ENCODE measurements around the gene EML4.

EML4 gene

GRCh38 chr2:42351864-42352263, 182.7 kb downstream of the EML4 start:
- DNase-seq (ENCODE audit: low spot score), result no peak
- no peak for TF ChIP-seq CTCF (IDR thresholded peaks at IDR 0.05; ENCODE audit: extremely low read depth, missing control alignments)

GRCh38 chr2:42353792-42354429, 184.8 kb downstream of the EML4 start:
- no peak for TF ChIP-seq CTCF (IDR thresholded peaks at IDR 0.05; ENCODE audit: extremely low read depth, missing control alignments)
- DNase-seq (ENCODE audit: low spot score), result no peak

GRCh38 chr2:42359304-42359964, 190.3 kb downstream of the EML4 start:
- TF ChIP-seq CTCF (IDR thresholded peaks at IDR 0.05; ENCODE audit: extremely low read depth, missing control alignments), result no peak
- peak; percentile 21 for DNase-seq (ENCODE audit: low spot score)

GRCh38 chr2:42359965-42360483, 190.9 kb downstream of the EML4 start:
- DNase-seq (ENCODE audit: low spot score), result no peak
- no peak for TF ChIP-seq CTCF (IDR thresholded peaks at IDR 0.05; ENCODE audit: extremely low read depth, missing control alignments)

- no peak for TF ChIP-seq CTCF (IDR thresholded peaks at IDR 0.05; ENCODE audit: extremely low read depth, missing control alignments)
These were observed 191.3 kb downstream of the EML4 start for GRCh38 chr2:42360493-42360889.

GRCh38 chr2:42360890-42361727, 192.0 kb downstream of the EML4 start, which contains the start of gene COX7A2L:
TSS of gene COX7A2L (minus strand) at chr2:42361217. CDS start at chr2:42361161, 56 bp downstream.
- TF ChIP-seq CTCF (IDR thresholded peaks at IDR 0.05; ENCODE audit: extremely low read depth, missing control alignments), result no peak
- peak; percentile 93 for DNase-seq (ENCODE audit: low spot score)

More at GRCh38 chr2:42360493-42360889, 191.3 kb downstream of the EML4 start:
- DNase-seq (ENCODE audit: low spot score), result no peak

All from GM20000 (cell line).